GM19468 (cell line): ENCODE measurements around the gene ANO2.
"Not testable (repeated sequence)": the region's sequence is repeated elsewhere in the genome, so short reads cannot be mapped to it uniquely, and the experiment has no call there.

ENCODE experiments used
- ATAC-seq: cut with Tn5 transposase; IDR thresholded peaks from one replicate; pipeline ENCODE4 v1.9.1; 2021; ENCODE audit warnings: mild to moderate bottlenecking, moderate library complexity, moderate number of reproducible peaks; ENCODE audit not compliant: unreplicated experiment; ENCODE audit errors: extremely low read depth

Gene ANO2

GRCh38 chr12:5900076-5900475 lies 45.0 kb downstream of the ANO2 start:
- no peak for ATAC-seq

- ATAC-seq: no peak
These were observed 45.4 kb downstream of the ANO2 start for GRCh38 chr12:5899675-5900074.

GRCh38 chr12:5898874-5899273 lies 46.2 kb downstream of the ANO2 start:
- ATAC-seq: no peak

GRCh38 chr12:5889381-5890047 lies 55.5 kb downstream of the ANO2 start:
- no peak for ATAC-seq

- ATAC-seq: no peak
These were observed 56.2 kb downstream of the ANO2 start for GRCh38 chr12:5888816-5889315.

GRCh38 chr12:5887819-5888218 lies 57.2 kb downstream of the ANO2 start:
- not testable (repeated sequence) for ATAC-seq

GRCh38 chr12:5884866-5885265 lies 60.2 kb downstream of the ANO2 start:
- ATAC-seq: no peak

GRCh38 chr12:5884285-5884684 lies 60.8 kb downstream of the ANO2 start:
- no peak for ATAC-seq

GRCh38 chr12:5882511-5883190 lies 62.4 kb downstream of the ANO2 start:
- no peak for ATAC-seq

- ATAC-seq: no peak
These were observed 63.4 kb downstream of the ANO2 start for GRCh38 chr12:5881666-5882065.

GRCh38 chr12:5881101-5881606 lies 63.9 kb downstream of the ANO2 start:
- ATAC-seq: no peak

GRCh38 chr12:5875851-5876250 lies 69.2 kb downstream of the ANO2 start:
- no peak for ATAC-seq

- ATAC-seq: no peak
These were observed 70.5 kb downstream of the ANO2 start for GRCh38 chr12:5874514-5874913.

- ATAC-seq: no peak
These were observed 71.7 kb downstream of the ANO2 start for GRCh38 chr12:5873281-5873919.

GRCh38 chr12:5872745-5873144 lies 72.3 kb downstream of the ANO2 start:
- no peak for ATAC-seq

- ATAC-seq: no peak
These were observed 73.3 kb downstream of the ANO2 start for GRCh38 chr12:5871741-5872140.

- ATAC-seq: no peak
These were observed 74.9 kb downstream of the ANO2 start for GRCh38 chr12:5870183-5870582.

GRCh38 chr12:5868625-5869295 lies 76.3 kb downstream of the ANO2 start:
- no peak for ATAC-seq

- ATAC-seq: no peak
These were observed 79.7 kb downstream of the ANO2 start for GRCh38 chr12:5865397-5865796.

GRCh38 chr12:5864972-5865371 lies 80.1 kb downstream of the ANO2 start:
- no peak for ATAC-seq

GRCh38 chr12:5864301-5864700 lies 80.8 kb downstream of the ANO2 start:
- ATAC-seq: no peak
